Endodermal cell (in vitro differentiated cells): Measurements from ENCODE around the gene MYO7A. TPM values are rescaled to one million over a fixed set of nuclear protein-coding genes. Genes with fewer than 3 reads are reported as not detected.

Experiments
- DNase-seq: peaks from one replicate; pipeline ENCODE4 v3.0.0-alpha.2; 2017
- H3K27ac ChIP-seq: 2 replicates; pipeline ENCODE4 v1.5.1; 2013; ENCODE audit warnings: mild to moderate bottlenecking, low read depth, low read length, moderate library complexity
- H3K27me3 ChIP-seq: 2 replicates; pipeline ENCODE4 v1.6.1; 2013; ENCODE audit warnings: mild to moderate bottlenecking, low read length, moderate library complexity; ENCODE audit not compliant: insufficient read depth, control insufficient read depth, poor library complexity, severe bottlenecking
- H3K36me3 ChIP-seq: 2 replicates; pipeline ENCODE4 v1.7.0; 2013; ENCODE audit warnings: mild to moderate bottlenecking, low read length, moderate library complexity; ENCODE audit not compliant: control insufficient read depth, insufficient read depth
- H3K4me1 ChIP-seq: one replicate; pipeline ENCODE4 v1.7.0; 2013; ENCODE audit warnings: low read length; ENCODE audit not compliant: control insufficient read depth, insufficient read depth
- H3K4me3 ChIP-seq: 2 replicates; pipeline ENCODE4 v1.5.1; 2013; ENCODE audit warnings: mild to moderate bottlenecking, low read length, moderate library complexity
- H3K9ac ChIP-seq: 2 replicates; pipeline ENCODE4 v1.6.1; 2013; ENCODE audit warnings: mild to moderate bottlenecking, low read length, moderate library complexity; ENCODE audit not compliant: poor library complexity, severe bottlenecking; ENCODE audit errors: extremely low read depth
- H3K9me3 ChIP-seq: 2 replicates; pipeline ENCODE4 v1.6.1; 2013; ENCODE audit warnings: mild to moderate bottlenecking, low read length, moderate library complexity; ENCODE audit not compliant: control insufficient read depth
- H3K27ac Mint-ChIP-seq: 2 replicates; pipeline ENCODE4 v1.8.0; 2020; ENCODE audit warnings: mixed read lengths
- H3K27me3 Mint-ChIP-seq: 2 replicates; pipeline ENCODE4 v1.8.0; 2021; ENCODE audit warnings: mild to moderate bottlenecking, mixed read lengths; ENCODE audit not compliant: insufficient read depth
- H3K36me3 Mint-ChIP-seq: 2 replicates; pipeline ENCODE4 v1.8.0; 2020; ENCODE audit warnings: low read depth, mixed read lengths
- H3K4me1 Mint-ChIP-seq: 2 replicates; pipeline ENCODE4 v1.8.0; 2020; ENCODE audit warnings: mixed read lengths
- H3K4me3 Mint-ChIP-seq: 2 replicates; pipeline ENCODE4 v1.8.0; 2020; ENCODE audit warnings: mild to moderate bottlenecking, moderate library complexity, mixed read lengths
- H3K9me3 Mint-ChIP-seq: 2 replicates; pipeline ENCODE4 v1.8.0; 2020; ENCODE audit warnings: mild to moderate bottlenecking, mixed read lengths
- CTCF ChIP-seq: fragments of 200-600 bp; sonication (generic); conservative IDR thresholded peaks from 2 replicates; pipeline ENCODE4 v1.5.0; 2021; ENCODE audit warnings: antibody characterized with exemption, mild to moderate bottlenecking
- WGBS, 2 experiments: methylation state at CpG; one replicate each; pipeline versions ENCODE4 v1.1.5 to v1.1.7; 2013; ENCODE audit warnings: missing lambda C conversion rate in 2 of 2, mixed read lengths in 1 of 2; ENCODE audit not compliant: insufficient coverage in 1 of 2, insufficient read length in 1 of 2; 5-methylcytosine and 5-hydroxymethylcytosine counted together
- total RNA-seq, 2 donors: library from RNA; stranded (reverse); fragmentation: NEBNext Ultra II Directional in 1 of 2; extraction: Animal tissue kit (Norgen Biotek cat#: 25700) in 1 of 2; gene quantifications; 2 replicates in 1 of 2; 3 replicates in 1 of 2; pipeline ENCODE4 v1.2.1, GENCODE V29; 2021

The MYO7A gene
- total RNA-seq, 2 donors from 2014 or later, result 2.4 to 2.7 TPM

GRCh38 chr11:77236901-77237300 lies 108.9 kb downstream of the MYO7A start:
- TF ChIP-seq CTCF, result no peak
- Histone ChIP-seq H3K4me1 (no peaks in the 10 kb centered on the region), H3K36me3 (no peaks in the 10 kb centered on the region), H3K27ac (no peak overlapping the region), H3K27me3 (no peaks in the 10 kb centered on the region), H3K9me3 (no peaks in the 10 kb centered on the region), H3K9ac (no peak overlapping the region), H3K4me3 (no peak overlapping the region)
- Mint-ChIP-seq H3K9me3 (no peaks in the 10 kb centered on the region), H3K27me3 (no peaks in the 10 kb centered on the region), H3K27ac (no peak overlapping the region), H3K36me3 (no peaks in the 10 kb centered on the region), H3K4me1 (no peaks in the 10 kb centered on the region), H3K4me3 (no peak overlapping the region)
- no peak for DNase-seq

GRCh38 chr11:77244277-77245027 lies 116.4 kb downstream of the MYO7A start:
- Histone ChIP-seq H3K9ac (no peak overlapping the region), H3K4me3 (no peak overlapping the region), H3K9me3 (no peaks in the 10 kb centered on the region), H3K27me3 (no peaks in the 10 kb centered on the region), H3K27ac (no peak overlapping the region), H3K4me1 (no peaks in the 10 kb centered on the region), H3K36me3 (no peaks in the 10 kb centered on the region)
- Mint-ChIP-seq H3K27me3 (no peaks in the 10 kb centered on the region), H3K4me1 (no peaks in the 10 kb centered on the region), H3K4me3 (no peak overlapping the region), H3K27ac (no peak overlapping the region), H3K36me3 (no peaks in the 10 kb centered on the region), H3K9me3 (no peaks in the 10 kb centered on the region)
- no peak for TF ChIP-seq CTCF
- DNase-seq, result no peak
- WGBS, 2 experiments, result 94 to 100% methylated on average over 2 to 7 of the region's 7 CpGs

- H3K27ac Mint-ChIP-seq, result no peak overlapping the region
- H3K4me1 Mint-ChIP-seq, result no peaks in the 10 kb centered on the region
- no peak overlapping the region for H3K9ac ChIP-seq
- WGBS, 2 experiments, result 78 to 86% methylated on average over 1 to 3 of the region's 3 CpGs
- no peak overlapping the region for H3K4me3 Mint-ChIP-seq
- no peaks in the 10 kb centered on the region for H3K36me3 Mint-ChIP-seq
- no peaks in the 10 kb centered on the region for H3K9me3 ChIP-seq
- H3K27me3 Mint-ChIP-seq, result no peaks in the 10 kb centered on the region
- H3K9me3 Mint-ChIP-seq, result no peaks in the 10 kb centered on the region
- no peak for DNase-seq
- H3K4me1 ChIP-seq, result no peaks in the 10 kb centered on the region
- no peaks in the 10 kb centered on the region for H3K27me3 ChIP-seq
- H3K36me3 ChIP-seq, result no peaks in the 10 kb centered on the region
- no peak for TF ChIP-seq CTCF
- H3K4me3 ChIP-seq, result no peak overlapping the region
- H3K27ac ChIP-seq, result no peak overlapping the region
These were observed 121.4 kb downstream of the MYO7A start for GRCh38 chr11:77249427-77249826.
